DND-41 (cell line): ENCODE results near the gene SLAMF7.

Experiments
- ATAC-seq: fragments of 200-7000 bp; cut with Tn5 transposase; 3 replicates; pipeline ENCODE4 v1.9.1; 2021; ENCODE audit warnings: low read depth; ENCODE audit not compliant: insufficient read depth
- DNase-seq: peaks from one replicate; pipeline ENCODE4 v3.0.0-alpha.2; 2020
- H2AFZ ChIP-seq: 2 replicates; pipeline ENCODE4 v1.6.0; 2012; ENCODE audit warnings: low read depth, low read length
- H3K27ac ChIP-seq: 2 replicates; pipeline ENCODE4 v1.5.1; 2012; ENCODE audit warnings: low read length, inconsistent platforms
- H3K27me3 ChIP-seq: fragments of 200-600 bp; sonication (generic); 2 replicates; pipeline ENCODE4 v1.6.0; 2012; ENCODE audit warnings: low read length, mild to moderate bottlenecking, inconsistent platforms; ENCODE audit not compliant: insufficient read depth, poor library complexity
- H3K36me3 ChIP-seq: 2 replicates; pipeline ENCODE4 v1.5.1; 2012; ENCODE audit warnings: low read length, inconsistent platforms; ENCODE audit not compliant: insufficient read depth
- H3K4me1 ChIP-seq: 2 replicates; pipeline ENCODE4 v1.5.1; 2012; ENCODE audit warnings: mild to moderate bottlenecking, low read length; ENCODE audit not compliant: insufficient read depth
- H3K4me2 ChIP-seq: 2 replicates; pipeline ENCODE4 v1.6.0; 2012; ENCODE audit warnings: mild to moderate bottlenecking, moderate library complexity, low read length, inconsistent platforms; ENCODE audit not compliant: insufficient read depth
- H3K4me3 ChIP-seq, 2 experiments: fragments of 200-600 bp in 1 of 2; shearing (Covaris generic) in 1 of 2; 2 replicates each; pipeline ENCODE4 v1.5.1; 2012 to 2016; ENCODE audit warnings: inconsistent platforms in 2 of 2, low read length in 2 of 2, mild to moderate bottlenecking in 2 of 2, low read depth in 1 of 2, moderate library complexity in 1 of 2
- H3K79me2 ChIP-seq: 2 replicates; pipeline ENCODE4 v1.6.0; 2012; ENCODE audit warnings: low read length, inconsistent platforms; ENCODE audit not compliant: insufficient read depth
- H3K9ac ChIP-seq: 2 replicates; pipeline ENCODE4 v1.6.0; 2012; ENCODE audit warnings: low read depth, mild to moderate bottlenecking, inconsistent platforms, low read length, moderate library complexity
- H3K9me3 ChIP-seq: 2 replicates; pipeline ENCODE4 v1.5.1; 2012; ENCODE audit warnings: low read length, moderate library complexity, mild to moderate bottlenecking, inconsistent platforms; ENCODE audit not compliant: insufficient read depth, severe bottlenecking
- H4K20me1 ChIP-seq: 2 replicates; pipeline ENCODE4 v1.6.0; 2012; ENCODE audit warnings: low read length; ENCODE audit not compliant: insufficient read depth
- CTCF ChIP-seq: IDR thresholded peaks from 2 replicates; pipeline ENCODE4 v1.5.1; 2012; ENCODE audit warnings: borderline replicate concordance, low read length, moderate library complexity, mild to moderate bottlenecking; ENCODE audit not compliant: poor library complexity, severe bottlenecking; ENCODE audit errors: extremely low read depth
- EZH2 ChIP-seq: IDR thresholded peaks from 3 replicates; pipeline ENCODE4 v1.6.1; 2012; ENCODE audit warnings: borderline replicate concordance, low read depth, mild to moderate bottlenecking, moderate library complexity, low read length, inconsistent platforms; ENCODE audit not compliant: severe bottlenecking

The SLAMF7 gene

DNA sequence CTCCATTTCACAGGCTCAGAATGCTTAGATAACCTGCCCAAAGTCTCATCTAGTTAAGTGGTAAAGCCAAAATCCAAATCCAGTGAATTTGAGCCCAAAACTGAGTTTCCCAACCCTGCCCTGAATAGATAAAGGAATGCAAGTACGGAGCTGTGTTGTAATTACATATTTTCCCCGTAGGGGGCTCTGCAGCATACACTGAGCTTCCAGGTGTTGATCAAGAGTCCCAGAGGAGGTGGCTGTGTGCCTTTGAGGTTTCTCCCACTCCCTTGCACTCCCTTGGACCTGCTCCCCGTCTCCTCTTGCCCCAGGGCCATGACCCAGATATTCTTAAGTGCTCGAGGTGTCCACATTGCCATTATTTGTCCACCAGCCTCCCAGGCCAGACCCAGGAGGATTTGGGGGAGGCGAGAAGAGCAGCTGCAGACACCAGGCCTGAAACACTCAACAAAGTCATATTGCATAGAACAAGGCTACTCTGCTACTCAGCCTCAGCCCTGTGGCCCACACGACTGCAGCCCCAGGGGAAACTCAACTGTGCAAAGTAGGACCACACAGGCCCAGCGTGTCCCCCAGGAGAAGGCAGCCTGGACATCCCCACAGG lies 38.5 kb downstream of the SLAMF7 start:
- Histone ChIP-seq H3K4me1 (peaks cover 7% of the 10 kb centered on the region), H4K20me1 (no peaks in the 10 kb centered on the region)
- peak; percentile 60 for DNase-seq

DNA sequence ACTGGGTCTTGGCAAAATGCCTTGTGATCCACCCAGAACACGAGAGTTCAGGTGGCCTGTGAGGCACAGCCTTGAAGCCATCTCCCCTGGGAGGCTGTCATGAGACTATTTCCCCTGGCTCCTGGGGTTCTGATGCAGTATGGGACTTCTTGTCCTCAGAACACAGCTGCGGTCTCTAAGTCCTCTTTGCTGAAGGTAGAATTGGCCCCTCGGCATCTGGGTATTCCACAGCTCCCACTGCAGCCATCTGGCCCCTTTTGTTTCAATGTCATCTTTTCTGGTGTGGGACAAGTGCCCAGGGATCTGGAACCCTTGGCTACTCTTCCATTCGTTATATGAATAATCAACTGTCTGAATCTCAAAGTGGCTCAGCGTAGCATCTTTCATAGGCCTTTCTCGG lies 39.9 kb downstream of the SLAMF7 start:
- no peak overlapping the region for H3K4me2 ChIP-seq
- H3K9me3 ChIP-seq: no peaks in the 10 kb centered on the region
- peaks cover 7% of the 10 kb centered on the region for H3K4me1 ChIP-seq
- DNase-seq (no peak), ATAC-seq (no peak)
- no peaks in the 10 kb centered on the region for H3K36me3 ChIP-seq
- H3K9ac ChIP-seq: no peak overlapping the region
- no peak overlapping the region for H3K4me3 ChIP-seq
- H3K79me2 ChIP-seq: no peaks in the 10 kb centered on the region
- no peaks in the 10 kb centered on the region for H4K20me1 ChIP-seq
- no peaks in the 10 kb centered on the region for H3K27me3 ChIP-seq
- TF ChIP-seq CTCF: no peak
- no peak overlapping the region for H3K27ac ChIP-seq
- no peak overlapping the region; the same call in 1 of the 2 replicates for H2AFZ ChIP-seq

More for the DNA sequence above, 38.5 kb downstream of the SLAMF7 start:
- Histone ChIP-seq H3K9ac (no peak overlapping the region), H2AFZ (no peak overlapping the region), H3K4me3 (no peak overlapping the region), H3K27ac (no peak overlapping the region), H3K36me3 (no peaks in the 10 kb centered on the region), H3K79me2 (no peaks in the 10 kb centered on the region), H3K27me3 (no peaks in the 10 kb centered on the region), H3K4me2 (no peak overlapping the region), H3K9me3 (no peaks in the 10 kb centered on the region)
- peak; percentile 72 for ATAC-seq
- TF ChIP-seq EZH2 (no peak), CTCF (peak; percentile 75)

- TF ChIP-seq CTCF: peak; percentile 71
- TF ChIP-seq EZH2: no peak
- H3K27me3 ChIP-seq: no peaks in the 10 kb centered on the region
- H3K27ac ChIP-seq: no peak overlapping the region
- no peaks in the 10 kb centered on the region for H3K36me3 ChIP-seq
- no peaks in the 10 kb centered on the region for H4K20me1 ChIP-seq
- peaks cover 7% of the 10 kb centered on the region for H3K4me1 ChIP-seq
- H3K9me3 ChIP-seq: no peaks in the 10 kb centered on the region
- no peak overlapping the region for H3K4me3 ChIP-seq
- H3K4me2 ChIP-seq: no peak overlapping the region
- DNase-seq: peak; percentile 52
- ATAC-seq: peak; percentile 68
- no peaks in the 10 kb centered on the region for H3K79me2 ChIP-seq
- H2AFZ ChIP-seq: no peak overlapping the region
- no peak overlapping the region for H3K9ac ChIP-seq
Measured at GRCh38 chr1:160779626-160780397, 40.8 kb downstream of the SLAMF7 start.
